HEK293 (cell line): ENCODE data around the gene THAP7.

ENCODE experiments used
- CTCF ChIP-seq: fragments of 450-650 bp; formaldehyde crosslinking; IDR thresholded peaks from 2 replicates; pipeline ENCODE4 v1.5.1; 2016; ENCODE audit warnings: missing biosample characterization, missing genetic modification characterization
- IKZF3 ChIP-seq: fragments of 450-650 bp; IDR thresholded peaks from 2 replicates; pipeline ENCODE4 v1.5.0; 2018; ENCODE audit warnings: missing biosample characterization, mild to moderate bottlenecking, missing genetic modification characterization, moderate library complexity
- PRDM6 ChIP-seq: fragments of 450-650 bp; formaldehyde crosslinking; IDR thresholded peaks from 2 replicates; pipeline ENCODE4 v1.5.1; 2017; ENCODE audit warnings: missing biosample characterization, missing genetic modification characterization
- ZNF112 ChIP-seq: fragments of 450-650 bp; formaldehyde crosslinking; IDR thresholded peaks from 2 replicates; pipeline ENCODE4 v1.5.0; 2017; ENCODE audit warnings: missing biosample characterization, missing genetic modification characterization
- ZNF302 ChIP-seq: fragments of 450-650 bp; formaldehyde crosslinking; IDR thresholded peaks from 2 replicates; pipeline ENCODE4 v1.5.1; 2016; ENCODE audit warnings: missing biosample characterization, missing genetic modification characterization, low read depth
- ZNF416 ChIP-seq: fragments of 450-650 bp; formaldehyde crosslinking; IDR thresholded peaks from 2 replicates; pipeline ENCODE4 v1.5.1; 2016; ENCODE audit warnings: missing biosample characterization, missing genetic modification characterization
- ZNF585B ChIP-seq: fragments of 450-650 bp; formaldehyde crosslinking; IDR thresholded peaks from 2 replicates; pipeline ENCODE4 v1.5.1; 2016; ENCODE audit warnings: missing biosample characterization, missing genetic modification characterization
- ZNF670 ChIP-seq: fragments of 450-650 bp; formaldehyde crosslinking; IDR thresholded peaks from 2 replicates; pipeline ENCODE4 v1.5.1; 2016; ENCODE audit warnings: missing biosample characterization, missing genetic modification characterization, low read depth
- ZSCAN5A ChIP-seq: fragments of 450-650 bp; formaldehyde crosslinking; IDR thresholded peaks from 2 replicates; pipeline ENCODE4 v1.5.1; 2016; ENCODE audit warnings: missing biosample characterization, missing genetic modification characterization

GRCh38 chr22:21010426-21011113 is 8.7 kb upstream of the THAP7 start:
- TF ChIP-seq ZNF670 (no peak), ZNF302 (tag by site-specific recombination) (no peak), CTCF (tag by site-specific recombination) (no peak), PRDM6 (tag by site-specific recombination) (no peak), ZNF112 (tag by site-specific recombination) (no peak), ZNF585B (tag by site-specific recombination) (no peak), ZNF416 (tag by site-specific recombination) (no peak), ZSCAN5A (tag by site-specific recombination) (no peak), IKZF3 (tag by site-specific recombination) (no peak)
